Tibial nerve (tissue), 4 donors: ENCODE measurements around the gene VTN. TPM values are rescaled to one million over a fixed set of nuclear protein-coding genes. Genes with fewer than 3 reads are reported as not detected.

ENCODE experiments used
- DNase-seq, 2 donors: peaks; one replicate each; pipeline ENCODE4 v3.0.0-alpha.2; 2019; ENCODE audit warnings: low spot score in 2 of 2
- H3K27ac ChIP-seq, 4 donors: fragments of 200-600 bp; sonication (generic) in 3 of 4; one replicate each; pipeline ENCODE4 v1.5.1; 2017 to 2019; ENCODE audit warnings: mild to moderate bottlenecking in 1 of 4
- H3K27me3 ChIP-seq, 2 donors: fragments of 200-600 bp; sonication (generic) in 1 of 2; one replicate each; pipeline versions ENCODE4 v1.5.1 to v1.6.0; 2017 to 2019
- H3K36me3 ChIP-seq, 3 donors: fragments of 200-600 bp; sonication (generic); one replicate each; pipeline ENCODE4 v1.5.1; 2018 to 2019
- H3K4me1 ChIP-seq, 4 donors: fragments of 200-600 bp; sonication (generic) in 3 of 4; one replicate each; pipeline ENCODE4 v1.5.1; 2017 to 2019
- H3K4me3 ChIP-seq, 4 donors: fragments of 200-600 bp; sonication (generic) in 3 of 4; one replicate each; pipeline ENCODE4 v1.5.1; 2017 to 2019; ENCODE audit warnings: mild to moderate bottlenecking in 1 of 4, moderate library complexity in 1 of 4
- H3K9me3 ChIP-seq, 4 donors: fragments of 200-600 bp; sonication (generic) in 3 of 4; one replicate each; pipeline ENCODE4 v1.5.1; 2017 to 2019
- CTCF ChIP-seq, 5 experiments: fragments of 200-600 bp in 3 of 5; fragments of 450-650 bp in 2 of 5; sonication (generic) in 3 of 5; IDR thresholded peaks; one replicate each; pipeline ENCODE4 v1.5.1; 2016 to 2019; ENCODE audit warnings: antibody characterized with exemption in 5 of 5, mild to moderate bottlenecking in 3 of 5, moderate library complexity in 2 of 5
- EP300 ChIP-seq, 2 donors: sonication (generic); formaldehyde crosslinking; IDR thresholded peaks; one replicate each; pipeline ENCODE4 v1.6.1; 2017; ENCODE audit warnings: antibody characterized with exemption in 2 of 2, mild to moderate bottlenecking in 1 of 2
- POLR2A ChIP-seq, 2 donors: fragments of 450-650 bp; IDR thresholded peaks; one replicate each; pipeline ENCODE4 v1.6.1; 2017; ENCODE audit warnings: antibody characterized with exemption in 2 of 2, mild to moderate bottlenecking in 2 of 2, moderate library complexity in 2 of 2
- WGBS, 2 donors: methylation state at CpG; one replicate each; pipeline ENCODE4 v1.1.5; 2018; 5-methylcytosine and 5-hydroxymethylcytosine counted together
- total RNA-seq, 4 donors: library from RNA; depleted of rRNA; stranded (reverse); fragments of >200 nt; gene quantifications; one replicate each; pipeline ENCODE4 v1.1.0, GENCODE V29; 2016

The VTN gene
- total RNA-seq, 4 donors from 2014 or later: 0.90 to 22.7 (median 1.8) TPM

DNA sequence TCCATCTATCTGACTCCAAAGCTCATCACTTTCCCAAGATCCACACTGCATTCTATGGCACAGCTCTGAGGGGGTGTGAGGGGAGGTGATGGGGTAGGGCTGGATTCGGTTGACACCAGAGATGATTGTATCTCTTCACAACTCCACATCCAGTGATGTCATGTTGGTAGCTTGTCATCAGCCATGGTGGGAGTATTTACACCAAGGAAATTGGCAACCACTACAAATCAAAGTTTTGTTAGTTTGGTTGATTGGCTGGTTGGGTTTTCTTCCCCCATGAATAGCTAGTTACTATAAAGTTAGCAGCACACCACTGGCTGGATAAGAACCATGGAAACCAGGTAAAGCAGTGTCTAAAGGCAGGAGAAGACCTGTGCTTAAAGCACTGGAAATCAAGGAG lies 20.9 kb upstream of the VTN start:
- TF ChIP-seq POLR2A (IDR thresholded peaks at IDR 0.05): no peak
- no peak for TF ChIP-seq EP300 (IDR thresholded peaks at IDR 0.05)
- TF ChIP-seq CTCF (IDR thresholded peaks at IDR 0.05): no peak
- WGBS, 2 donors: 92 to 94% methylated on average over 1 of the region's 1 CpG
- no peak overlapping the region for H3K4me3 ChIP-seq
- peaks cover 0 to 91% (median 7%) of the 10 kb centered on the region in 3 donors for H3K36me3 ChIP-seq
- H3K27ac ChIP-seq: no peak overlapping the region
- no peaks in the 10 kb centered on the region for H3K9me3 ChIP-seq
- no peaks in the 10 kb centered on the region for H3K4me1 ChIP-seq
- no peaks in the 10 kb centered on the region for H3K27me3 ChIP-seq
- no peak for DNase-seq

DNA sequence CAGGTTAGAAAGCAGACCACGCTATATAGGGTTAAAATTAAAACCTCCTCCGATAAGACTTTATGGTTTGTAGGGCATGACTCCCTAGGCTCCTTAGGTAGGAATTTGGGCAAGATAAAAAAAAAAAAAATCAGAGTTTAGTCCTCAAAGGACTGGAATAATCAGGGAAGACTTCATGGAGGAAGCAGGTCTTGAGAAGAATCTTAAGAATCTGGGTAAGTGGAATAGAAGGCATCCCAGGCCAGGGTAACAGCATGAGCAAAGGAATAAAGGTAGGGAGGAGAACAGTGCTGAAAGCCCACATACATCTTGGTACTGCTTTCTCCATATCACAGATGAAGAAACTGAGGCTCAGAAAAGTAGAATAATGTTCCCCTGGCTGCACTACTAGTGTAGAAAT lies 20.5 kb upstream of the VTN start:
- Histone ChIP-seq H3K4me1 (no peaks in the 10 kb centered on the region), H3K4me3 (no peak overlapping the region), H3K9me3 (no peaks in the 10 kb centered on the region), H3K27ac (no peak overlapping the region), H3K36me3 (peaks cover 0 to 89% (median 7%) of the 10 kb centered on the region in 3 donors), H3K27me3 (no peaks in the 10 kb centered on the region)
- WGBS, 2 donors: 88 to 89% methylated on average over 2 of the region's 2 CpGs
- DNase-seq: no peak
- TF ChIP-seq CTCF (IDR thresholded peaks at IDR 0.05) (no peak), POLR2A (IDR thresholded peaks at IDR 0.05) (no peak), EP300 (IDR thresholded peaks at IDR 0.05) (no peak)

- TF ChIP-seq POLR2A (IDR thresholded peaks at IDR 0.05) (no peak), EP300 (IDR thresholded peaks at IDR 0.05) (no peak), CTCF (IDR thresholded peaks at IDR 0.05) (no peak)
- peaks cover 0 to 89% (median 7%) of the 10 kb centered on the region in 3 donors for H3K36me3 ChIP-seq
- no peaks in the 10 kb centered on the region for H3K27me3 ChIP-seq
- no peak overlapping the region for H3K27ac ChIP-seq
- DNase-seq: no peak
- 77 to 79% methylated on average over 1 of the region's 1 CpG for WGBS, 2 donors
- H3K4me1 ChIP-seq: no peaks in the 10 kb centered on the region
- no peaks in the 10 kb centered on the region for H3K9me3 ChIP-seq
- no peak overlapping the region for H3K4me3 ChIP-seq
These were observed 20.0 kb upstream of the VTN start for GRCh38 chr17:28390141-28390540.

DNA sequence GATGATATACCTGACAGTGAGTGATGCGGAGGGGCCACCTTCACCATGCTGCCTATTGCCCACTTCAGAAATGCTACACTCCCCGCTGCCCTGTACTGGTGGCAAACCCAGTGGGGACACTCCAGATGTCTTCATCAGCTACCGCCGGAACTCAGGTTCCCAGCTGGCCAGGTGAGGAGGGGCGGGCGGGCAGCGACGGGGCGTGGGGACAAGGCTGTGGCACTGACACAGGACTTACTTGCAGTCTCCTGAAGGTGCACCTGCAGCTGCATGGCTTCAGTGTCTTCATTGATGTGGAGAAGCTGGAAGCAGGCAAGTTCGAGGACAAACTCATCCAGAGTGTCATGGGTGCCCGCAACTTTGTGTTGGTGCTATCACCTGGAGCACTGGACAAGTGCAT lies 18.0 kb upstream of the VTN start:
- no peak overlapping the region for H3K27ac ChIP-seq
- H3K4me1 ChIP-seq: no peaks in the 10 kb centered on the region
- 93 to 96% methylated on average over 10 to 11 of the region's 11 CpGs for WGBS, 2 donors
- no peak for TF ChIP-seq EP300 (IDR thresholded peaks at IDR 0.05)
- no peak for TF ChIP-seq POLR2A (IDR thresholded peaks at IDR 0.05)
- no peak for TF ChIP-seq CTCF (IDR thresholded peaks at IDR 0.05)
- no peak for DNase-seq
- no peaks in the 10 kb centered on the region for H3K9me3 ChIP-seq
- H3K36me3 ChIP-seq: peaks cover 0 to 90% (median 7%) of the 10 kb centered on the region in 3 donors
- no peak overlapping the region for H3K4me3 ChIP-seq
- H3K27me3 ChIP-seq: no peaks in the 10 kb centered on the region

- H3K4me3 ChIP-seq: no peak overlapping the region
- H3K36me3 ChIP-seq: peaks cover 0 to 75% (median 7%) of the 10 kb centered on the region in 3 donors
- H3K4me1 ChIP-seq: peaks cover 0 to 3% (median under 1%) of the 10 kb centered on the region in 4 donors
- TF ChIP-seq POLR2A (IDR thresholded peaks at IDR 0.05) (no peak), EP300 (IDR thresholded peaks at IDR 0.05) (no peak), CTCF (IDR thresholded peaks at IDR 0.05) (no peak)
- H3K27me3 ChIP-seq: no peaks in the 10 kb centered on the region
- no peak overlapping the region for H3K27ac ChIP-seq
- no peak for DNase-seq
- no peaks in the 10 kb centered on the region for H3K9me3 ChIP-seq
These were observed 16.3 kb upstream of the VTN start for GRCh38 chr17:28386391-28386790.
